ENCODE measurements around the gene RANGRF. TPM values are rescaled to one million over a fixed set of nuclear protein-coding genes. Genes with fewer than 3 reads are reported as not detected.
A peak's percentile ranks its signal among the peaks of the same experiment; 100 is the strongest.

The RANGRF gene
- total RNA-seq, 2 donors from 2014 or later: 24.1 to 29.9 TPM

- peaks cover 0 to 19% of the 10 kb centered on the region in 2 donors for H3K4me1 ChIP-seq
- no peak for TF ChIP-seq CTCF (IDR thresholded peaks at IDR 0.05)
- H3K36me3 ChIP-seq: no peaks in the 10 kb centered on the region
- H3K9me3 ChIP-seq: no peaks in the 10 kb centered on the region
- DNase-seq (ENCODE audit: low spot score): no peak
- no peak overlapping the region for H3K27ac ChIP-seq
- H3K27me3 ChIP-seq: peaks cover 0 to 5% of the 10 kb centered on the region in 2 donors
- no peak overlapping the region for H3K4me3 ChIP-seq
Measured at GRCh38 chr17:8312726-8313600, 24.5 kb downstream of the RANGRF start.

- TF ChIP-seq CTCF (IDR thresholded peaks at IDR 0.05): no peak
- Histone ChIP-seq H3K27ac (no peak overlapping the region), H3K27me3 (peaks cover 0 to 5% of the 10 kb centered on the region in 2 donors), H3K9me3 (no peaks in the 10 kb centered on the region), H3K4me3 (peak overlapping the region in 1 of 2 donors; percentile 28), H3K36me3 (no peaks in the 10 kb centered on the region), H3K4me1 (peaks cover 0 to 19% of the 10 kb centered on the region in 2 donors)
- no peak for DNase-seq (ENCODE audit: low spot score)
Measured at GRCh38 chr17:8314797-8315763, 26.6 kb downstream of the RANGRF start.

DNA sequence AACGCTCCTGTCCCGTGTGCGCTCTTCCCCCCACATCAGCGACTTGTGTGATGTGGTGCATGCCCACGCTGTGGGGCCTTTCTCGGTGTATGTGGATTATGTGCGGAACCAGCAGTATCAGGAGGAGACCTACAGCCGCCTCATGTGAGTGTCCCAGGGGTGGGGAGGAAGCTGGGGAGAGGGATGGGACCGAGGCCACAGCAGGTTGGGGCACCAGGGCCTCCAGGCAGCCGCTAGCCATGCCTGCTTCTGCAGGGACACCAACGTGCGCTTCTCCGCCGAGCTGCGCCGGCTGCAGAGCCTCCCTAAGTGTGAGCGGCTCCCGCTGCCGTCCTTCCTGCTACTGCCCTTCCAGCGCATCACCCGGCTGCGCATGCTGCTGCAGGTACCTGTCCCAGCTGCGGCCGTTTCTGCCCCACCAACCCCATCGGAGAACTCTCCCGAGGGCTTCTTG is 27.3 kb downstream of the RANGRF start:
- Histone ChIP-seq H3K27ac (no peak overlapping the region), H3K36me3 (no peaks in the 10 kb centered on the region), H3K4me1 (peaks cover 0 to 19% of the 10 kb centered on the region in 2 donors), H3K4me3 (peak overlapping the region in 1 of 2 donors; percentile 28), H3K27me3 (peaks cover 0 to 5% of the 10 kb centered on the region in 2 donors), H3K9me3 (no peaks in the 10 kb centered on the region)
- DNase-seq (ENCODE audit: low spot score): no peak
- TF ChIP-seq CTCF (IDR thresholded peaks at IDR 0.05): no peak

DNA sequence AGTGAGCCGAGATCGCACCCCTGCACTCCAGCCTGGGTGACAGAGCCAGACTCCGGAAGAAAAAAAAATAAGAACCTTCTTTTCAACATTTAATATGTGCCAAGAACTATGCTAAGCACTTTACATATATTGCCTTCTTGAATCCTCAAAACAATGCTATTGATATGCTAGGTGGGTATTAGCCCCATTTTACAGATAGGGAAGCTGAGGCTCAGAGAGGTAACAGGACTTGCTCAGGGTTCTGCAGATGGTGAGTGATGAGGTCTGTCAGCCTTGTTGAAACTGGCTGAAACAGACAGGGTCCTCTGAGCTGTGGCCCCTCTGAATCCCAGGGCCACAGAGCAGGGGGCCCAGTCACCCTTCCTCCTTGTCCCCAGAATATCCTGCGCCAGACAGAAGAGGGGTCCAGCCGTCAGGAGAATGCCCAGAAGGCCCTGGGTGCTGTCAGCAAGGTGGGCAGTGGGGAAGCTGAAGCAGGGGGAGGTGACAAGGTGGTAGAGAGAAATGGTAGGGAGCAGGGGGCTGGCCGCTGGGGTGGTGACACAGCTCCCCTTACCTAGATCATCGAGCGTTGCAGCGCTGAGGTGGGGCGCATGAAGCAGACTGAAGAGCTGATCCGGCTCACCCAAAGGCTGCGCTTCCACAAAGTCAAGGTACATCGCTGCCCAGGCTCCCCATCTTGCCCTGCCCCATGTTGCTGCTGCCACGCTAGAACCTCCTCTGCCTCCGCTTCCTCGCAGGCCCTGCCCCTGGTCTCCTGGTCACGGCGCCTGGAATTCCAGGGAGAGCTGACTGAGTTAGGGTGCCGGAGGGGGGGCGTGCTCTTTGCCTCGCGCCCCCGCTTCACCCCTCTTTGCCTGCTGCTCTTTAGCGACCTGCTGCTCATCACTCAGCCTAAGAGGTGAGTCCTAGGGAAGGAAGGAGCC is 29.8 kb downstream of the RANGRF start:
- Histone ChIP-seq H3K4me3 (no peak overlapping the region), H3K9me3 (no peaks in the 10 kb centered on the region), H3K4me1 (peaks cover 0 to 16% of the 10 kb centered on the region in 2 donors), H3K36me3 (no peaks in the 10 kb centered on the region), H3K27ac (no peak overlapping the region), H3K27me3 (no peaks in the 10 kb centered on the region)
- DNase-seq (ENCODE audit: low spot score): no peak
- TF ChIP-seq CTCF (IDR thresholded peaks at IDR 0.05): no peak

- no peaks in the 10 kb centered on the region for H3K36me3 ChIP-seq
Measured at GRCh38 chr17:8320262-8320661, 31.8 kb downstream of the RANGRF start.

More at GRCh38 chr17:8320262-8320661, 31.8 kb downstream of the RANGRF start:
- TF ChIP-seq CTCF (IDR thresholded peaks at IDR 0.05): no peak
- Histone ChIP-seq H3K4me3 (no peak overlapping the region), H3K9me3 (no peaks in the 10 kb centered on the region), H3K27ac (no peak overlapping the region), H3K27me3 (no peaks in the 10 kb centered on the region), H3K4me1 (peaks cover 0 to 9% of the 10 kb centered on the region in 2 donors)
- DNase-seq (ENCODE audit: low spot score): no peak

Data from right atrium auricular region (tissue), 2 donors.